GM12875 (cell line): ENCODE data around the gene FGFR2.

Experiments used
- H3K4me3 ChIP-seq: one replicate; pipeline ENCODE4 v1.5.1; 2011; ENCODE audit warnings: low read depth, low read length, control low read depth
- CTCF ChIP-seq: IDR thresholded peaks from 2 replicates; pipeline ENCODE4 v1.5.1; 2011; ENCODE audit warnings: low read depth, mild to moderate bottlenecking, control low read depth, inconsistent platforms, low read length, moderate library complexity, borderline replicate concordance; ENCODE audit not compliant: insufficient read depth

FGFR2 gene

GRCh38 chr10:121601458-121601857 lies 3.2 kb upstream of the FGFR2 start:
- no peak overlapping the region for H3K4me3 ChIP-seq
- TF ChIP-seq CTCF = no peak

GRCh38 chr10:121600611-121601010 lies 2.4 kb upstream of the FGFR2 start:
- H3K4me3 ChIP-seq = no peak overlapping the region
- TF ChIP-seq CTCF = no peak

- no peak overlapping the region for H3K4me3 ChIP-seq
- TF ChIP-seq CTCF = no peak
Observed at GRCh38 chr10:121599947-121600346, 1.7 kb upstream of the FGFR2 start.

GRCh38 chr10:121597504-121598262 lies 561 bp downstream of the FGFR2 start:
- TF ChIP-seq CTCF = no peak
- no peak overlapping the region for H3K4me3 ChIP-seq

GRCh38 chr10:121596689-121597503 lies 1.3 kb downstream of the FGFR2 start:
- no peak overlapping the region for H3K4me3 ChIP-seq
- TF ChIP-seq CTCF = no peak

- no peak overlapping the region for H3K4me3 ChIP-seq
- TF ChIP-seq CTCF = no peak
Observed at GRCh38 chr10:121595806-121596688, 2.2 kb downstream of the FGFR2 start.
